Astrocyte (in vitro differentiated cells and primary cell): Measurements from ENCODE around the gene RAC2. TPM values are rescaled to one million over a fixed set of nuclear protein-coding genes. Genes with fewer than 3 reads are reported as not detected.

Experiments used
- DNase-seq: peaks from one replicate; pipeline ENCODE4 v3.0.0-alpha.2; 2010; ENCODE audit warnings: low read depth
- FAIRE-seq: peaks from 2 replicates; lab custom pipeline; 2011; peaks lifted over from hg19 to GRCh38; lab: Jason Lieb, UNC
- H2AFZ ChIP-seq: 2 replicates; pipeline ENCODE4 v1.6.0; 2012; ENCODE audit warnings: low read depth, low read length, inconsistent platforms
- H3K27ac ChIP-seq: 2 replicates; pipeline ENCODE4 v1.5.1; 2011; ENCODE audit warnings: low read depth, low read length, inconsistent platforms
- H3K27me3 ChIP-seq: 2 replicates; pipeline ENCODE4 v1.6.0; 2011; ENCODE audit warnings: low read length, inconsistent platforms; ENCODE audit not compliant: insufficient read depth
- H3K36me3 ChIP-seq: 2 replicates; pipeline ENCODE4 v1.5.1; 2011; ENCODE audit warnings: low read length, inconsistent platforms; ENCODE audit not compliant: insufficient read depth
- H3K4me1 ChIP-seq: 2 replicates; pipeline ENCODE4 v1.5.1; 2011; ENCODE audit warnings: low read length, inconsistent platforms; ENCODE audit not compliant: insufficient read depth
- H3K4me2 ChIP-seq: 2 replicates; pipeline ENCODE4 v1.6.0; 2012; ENCODE audit warnings: low read length, inconsistent platforms
- H3K4me3 ChIP-seq: 2 replicates; pipeline ENCODE4 v1.5.1; 2011; ENCODE audit warnings: low read depth, mild to moderate bottlenecking, low read length, inconsistent platforms; ENCODE audit not compliant: insufficient read depth
- H3K79me2 ChIP-seq: 2 replicates; pipeline ENCODE4 v1.6.0; 2012; ENCODE audit warnings: mild to moderate bottlenecking, low read length, inconsistent platforms; ENCODE audit not compliant: insufficient read depth
- H3K9ac ChIP-seq: 2 replicates; pipeline ENCODE4 v1.6.0; 2012; ENCODE audit warnings: mild to moderate bottlenecking, low read length, inconsistent platforms
- H3K9me3 ChIP-seq: 2 replicates; pipeline ENCODE4 v1.5.1; 2012; ENCODE audit warnings: low read depth, mild to moderate bottlenecking, low read length, inconsistent platforms; ENCODE audit not compliant: insufficient read depth
- H4K20me1 ChIP-seq: 2 replicates; pipeline ENCODE4 v1.6.0; 2012; ENCODE audit warnings: low read length, inconsistent platforms; ENCODE audit not compliant: insufficient read depth
- H3K27ac Mint-ChIP-seq: one replicate; pipeline ENCODE4 v1.8.0; 2021; ENCODE audit warnings: mild to moderate bottlenecking, mixed read lengths; ENCODE audit not compliant: unreplicated experiment
- H3K27me3 Mint-ChIP-seq: one replicate; pipeline ENCODE4 v1.8.0; 2021; ENCODE audit warnings: low read depth, mixed read lengths; ENCODE audit not compliant: unreplicated experiment
- H3K36me3 Mint-ChIP-seq: one replicate; pipeline ENCODE4 v1.8.0; 2021; ENCODE audit warnings: low read depth, mixed read lengths; ENCODE audit not compliant: unreplicated experiment
- H3K4me1 Mint-ChIP-seq: one replicate; pipeline ENCODE4 v1.8.0; 2021; ENCODE audit warnings: low read depth, mixed read lengths; ENCODE audit not compliant: unreplicated experiment
- H3K4me3 Mint-ChIP-seq: one replicate; pipeline ENCODE4 v1.8.0; 2021; ENCODE audit warnings: mild to moderate bottlenecking, moderate library complexity, mixed read lengths; ENCODE audit not compliant: unreplicated experiment
- H3K9me3 Mint-ChIP-seq: one replicate; pipeline ENCODE4 v1.8.0; 2021; ENCODE audit warnings: mild to moderate bottlenecking, mixed read lengths; ENCODE audit not compliant: unreplicated experiment
- EZH2 ChIP-seq: IDR thresholded peaks from 2 replicates; pipeline ENCODE4 v1.6.1; 2012; ENCODE audit warnings: mild to moderate bottlenecking, low read length, inconsistent platforms; ENCODE audit not compliant: insufficient read depth
- total RNA-seq: library from RNA; stranded (reverse); gene quantifications from 2 replicates; pipeline ENCODE4 v1.2.1, GENCODE V29; 2021
- TF ChIP-seq, protein P1 (sequence below): IDR thresholded peaks from 2 replicates; pipeline ENCODE4 v1.5.1; 2011; ENCODE audit warnings: low read depth, mild to moderate bottlenecking, inconsistent platforms, low read length, moderate library complexity; ENCODE audit not compliant: insufficient read depth

Gene RAC2
- total RNA-seq, 1 donor from 2014 or later = 0.61 TPM

DNA sequence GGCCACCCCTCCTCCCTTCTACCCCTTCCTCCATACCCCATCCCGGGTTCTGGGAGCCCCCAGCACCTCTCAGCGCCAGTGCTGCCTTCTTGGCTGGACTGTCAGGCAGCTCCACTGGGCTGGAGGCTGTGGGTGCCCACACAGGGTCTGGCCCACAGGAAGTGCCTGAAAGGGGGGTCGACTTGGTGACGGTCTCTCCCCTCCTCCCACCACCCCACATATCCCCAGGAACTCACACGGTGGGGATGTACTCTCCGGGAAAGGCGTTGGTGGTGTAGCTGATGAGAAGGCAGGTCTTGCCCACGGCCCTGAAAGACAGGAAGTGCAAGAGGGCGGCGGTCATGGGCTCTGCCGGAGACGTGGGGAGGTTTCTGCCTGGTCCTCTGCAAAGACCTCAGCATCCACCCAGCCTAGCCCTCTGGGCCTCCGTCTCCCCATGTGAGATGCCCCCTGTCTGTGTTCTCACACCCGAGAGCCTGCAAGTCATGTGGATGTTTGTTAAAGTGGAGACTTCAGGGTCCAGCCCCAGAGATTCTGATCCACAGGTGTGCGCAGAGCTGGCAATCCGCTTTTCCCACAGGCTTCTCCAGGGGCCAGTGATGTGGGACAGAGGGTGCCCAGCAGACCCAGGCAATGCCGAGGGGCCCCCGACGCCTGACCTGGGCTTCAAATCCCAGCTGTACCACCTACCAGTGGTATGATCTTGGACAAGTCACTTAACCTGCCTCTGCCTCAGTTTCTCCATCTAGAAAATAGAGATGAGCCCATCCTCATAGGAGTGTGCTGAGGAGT lies 2.5 kb downstream of the RAC2 start:
- H3K9me3 ChIP-seq = no peaks in the 10 kb centered on the region
- peaks cover 32% of the 10 kb centered on the region for H3K4me1 ChIP-seq
- no peaks in the 10 kb centered on the region for H3K27me3 ChIP-seq
- FAIRE-seq (no peak), DNase-seq (no peak)
- no peaks in the 10 kb centered on the region for H4K20me1 ChIP-seq
- Mint-ChIP-seq H3K27me3 (peaks cover 11% of the 10 kb centered on the region), H3K36me3 (no peaks in the 10 kb centered on the region), H3K27ac (peak overlapping the region; percentile 18), H3K9me3 (no peaks in the 10 kb centered on the region), H3K4me3 (no peak overlapping the region), H3K4me1 (peaks cover 13% of the 10 kb centered on the region)
- no peaks in the 10 kb centered on the region for H3K36me3 ChIP-seq
- no peak for TF ChIP-seq EZH2
- TF ChIP-seq, protein P1, sequence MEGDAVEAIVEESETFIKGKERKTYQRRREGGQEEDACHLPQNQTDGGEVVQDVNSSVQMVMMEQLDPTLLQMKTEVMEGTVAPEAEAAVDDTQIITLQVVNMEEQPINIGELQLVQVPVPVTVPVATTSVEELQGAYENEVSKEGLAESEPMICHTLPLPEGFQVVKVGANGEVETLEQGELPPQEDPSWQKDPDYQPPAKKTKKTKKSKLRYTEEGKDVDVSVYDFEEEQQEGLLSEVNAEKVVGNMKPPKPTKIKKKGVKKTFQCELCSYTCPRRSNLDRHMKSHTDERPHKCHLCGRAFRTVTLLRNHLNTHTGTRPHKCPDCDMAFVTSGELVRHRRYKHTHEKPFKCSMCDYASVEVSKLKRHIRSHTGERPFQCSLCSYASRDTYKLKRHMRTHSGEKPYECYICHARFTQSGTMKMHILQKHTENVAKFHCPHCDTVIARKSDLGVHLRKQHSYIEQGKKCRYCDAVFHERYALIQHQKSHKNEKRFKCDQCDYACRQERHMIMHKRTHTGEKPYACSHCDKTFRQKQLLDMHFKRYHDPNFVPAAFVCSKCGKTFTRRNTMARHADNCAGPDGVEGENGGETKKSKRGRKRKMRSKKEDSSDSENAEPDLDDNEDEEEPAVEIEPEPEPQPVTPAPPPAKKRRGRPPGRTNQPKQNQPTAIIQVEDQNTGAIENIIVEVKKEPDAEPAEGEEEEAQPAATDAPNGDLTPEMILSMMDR = no peak
- no peak overlapping the region for H3K27ac ChIP-seq
- no peak overlapping the region for H3K4me2 ChIP-seq
- no peaks in the 10 kb centered on the region for H3K79me2 ChIP-seq
- H3K9ac ChIP-seq = no peak overlapping the region
- no peak overlapping the region for H2AFZ ChIP-seq
- no peak overlapping the region for H3K4me3 ChIP-seq

DNA sequence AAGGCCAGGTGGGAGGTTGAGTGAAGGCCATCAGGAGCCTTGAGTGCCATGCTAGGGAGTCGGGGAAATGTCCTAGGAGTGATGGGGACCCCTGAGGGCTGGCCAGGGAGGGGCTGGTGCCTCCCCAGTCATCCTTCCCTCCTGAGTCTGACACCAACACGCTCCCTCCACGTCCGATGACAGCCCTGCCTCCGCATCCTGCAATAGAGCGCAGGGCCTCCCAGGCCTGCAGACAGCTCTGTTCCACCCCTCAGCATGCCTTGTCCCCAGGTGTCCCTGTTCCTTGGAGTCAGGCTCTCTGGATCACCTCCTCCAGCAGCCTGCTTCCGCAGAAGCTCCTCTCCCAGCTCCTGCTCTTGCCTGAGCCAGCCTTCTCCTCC lies 3.1 kb downstream of the RAC2 start:
- Histone ChIP-seq H3K9me3 (no peaks in the 10 kb centered on the region), H4K20me1 (no peaks in the 10 kb centered on the region), H3K9ac (no peak overlapping the region), H3K4me3 (no peak overlapping the region), H3K36me3 (no peaks in the 10 kb centered on the region), H3K4me2 (no peak overlapping the region), H3K27ac (no peak overlapping the region), H3K27me3 (no peaks in the 10 kb centered on the region), H3K4me1 (peaks cover 32% of the 10 kb centered on the region), H2AFZ (no peak overlapping the region), H3K79me2 (no peaks in the 10 kb centered on the region)
- H3K4me3 Mint-ChIP-seq = no peak overlapping the region
- FAIRE-seq (no peak), DNase-seq (no peak)
- TF ChIP-seq EZH2 = no peak
- TF ChIP-seq, protein P1 = no peak
- peaks cover 13% of the 10 kb centered on the region for H3K4me1 Mint-ChIP-seq
- H3K27ac Mint-ChIP-seq = no peak overlapping the region
- no peaks in the 10 kb centered on the region for H3K9me3 Mint-ChIP-seq
- H3K36me3 Mint-ChIP-seq = no peaks in the 10 kb centered on the region
- H3K27me3 Mint-ChIP-seq = peaks cover 11% of the 10 kb centered on the region
